ENCODE measurements around the gene PSMC4.

DNA sequence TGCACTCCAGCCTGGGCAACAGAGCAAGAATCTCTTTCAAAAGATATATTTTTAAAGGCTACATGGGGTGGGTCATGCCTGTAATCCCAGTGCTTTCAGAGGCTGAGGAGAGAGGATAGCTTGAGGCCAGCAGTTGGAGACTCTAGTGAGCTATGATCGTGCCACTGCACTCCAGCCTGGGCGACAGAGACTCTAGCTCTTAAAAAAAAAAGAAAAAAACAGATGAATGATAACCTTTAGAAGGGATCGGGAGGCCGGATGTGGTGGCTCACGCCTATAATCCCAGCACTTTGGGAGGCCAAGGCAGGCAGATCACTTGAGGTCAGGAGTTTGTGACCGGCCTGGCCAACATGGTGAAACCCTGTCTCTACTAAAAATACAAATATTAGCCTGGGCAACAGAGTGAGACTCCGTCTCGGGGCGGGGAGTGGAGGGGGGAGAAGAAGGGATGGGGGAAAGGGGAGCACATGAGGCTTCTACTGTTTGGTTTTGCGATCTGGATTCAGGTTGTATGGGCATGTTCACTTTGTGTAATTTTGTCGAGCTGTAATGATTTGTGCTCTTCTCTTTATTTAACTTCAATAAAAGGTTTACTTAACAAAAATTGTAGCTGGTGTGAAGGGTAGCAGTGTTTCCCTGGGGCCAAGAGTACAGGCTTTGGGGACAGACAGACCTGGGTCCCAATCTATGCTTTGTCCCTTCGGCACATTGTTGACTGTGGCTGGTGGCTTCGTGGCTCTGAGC is 1.1 kb upstream of the PSMC4 start:
- TF ChIP-seq CTCF (conservative IDR thresholded peaks at IDR 0.05; ENCODE audit: low read depth, low read length) = no peak
- TF ChIP-seq EZH2 (IDR thresholded peaks at IDR 0.05; ENCODE audit: low read length, unreplicated experiment) = no peak

Data from PC-3 (cell line).